GM19463 (cell line): ENCODE measurements around the gene RNF207.

Source experiments
- ATAC-seq: cut with Tn5 transposase; IDR thresholded peaks from one replicate; pipeline ENCODE4 v1.9.1; 2021; ENCODE audit warnings: mild to moderate bottlenecking, moderate library complexity; ENCODE audit not compliant: unreplicated experiment

RNF207 gene

DNA sequence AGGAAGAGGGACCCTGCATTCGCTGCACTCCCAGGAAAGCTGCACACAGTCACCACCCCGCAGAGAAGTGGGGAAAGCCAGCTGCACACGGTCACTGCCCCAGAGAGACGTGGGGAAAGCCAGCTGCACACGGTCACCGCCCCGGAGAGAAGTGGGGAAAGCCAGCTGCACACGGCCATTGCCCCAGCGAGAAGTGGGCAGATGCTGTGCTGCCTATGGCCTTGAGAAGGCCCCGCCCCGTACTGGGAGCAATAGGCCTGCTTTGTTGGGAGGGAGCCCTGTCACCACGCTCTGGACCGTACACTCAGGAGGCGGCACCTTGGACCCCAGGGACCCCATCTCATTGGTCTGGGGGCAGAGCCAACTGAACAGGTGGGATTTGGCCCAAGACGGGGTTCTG, 59.2 kb downstream of the RNF207 start:
- ATAC-seq = no peak

DNA sequence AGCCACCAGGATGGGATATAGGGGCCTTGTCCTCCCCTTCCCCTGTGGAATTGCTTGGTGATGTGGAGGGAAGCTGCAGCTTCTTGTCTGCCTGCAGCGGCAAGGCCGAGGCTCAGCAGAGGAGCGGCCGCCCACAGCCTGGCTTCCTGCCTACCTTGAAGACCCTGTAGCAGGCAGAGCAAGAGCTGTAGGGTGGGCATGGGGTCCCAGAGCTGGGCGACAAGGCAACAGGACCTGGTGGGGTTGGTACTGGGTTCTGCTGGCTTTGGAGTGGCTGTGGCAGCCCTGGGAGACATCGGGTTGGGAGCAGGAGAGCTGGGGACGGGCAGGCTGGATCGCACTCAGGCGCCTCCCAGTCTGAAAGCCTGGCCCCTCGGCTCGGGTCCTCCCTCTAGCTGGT, 60.7 kb downstream of the RNF207 start:
- no peak for ATAC-seq

DNA sequence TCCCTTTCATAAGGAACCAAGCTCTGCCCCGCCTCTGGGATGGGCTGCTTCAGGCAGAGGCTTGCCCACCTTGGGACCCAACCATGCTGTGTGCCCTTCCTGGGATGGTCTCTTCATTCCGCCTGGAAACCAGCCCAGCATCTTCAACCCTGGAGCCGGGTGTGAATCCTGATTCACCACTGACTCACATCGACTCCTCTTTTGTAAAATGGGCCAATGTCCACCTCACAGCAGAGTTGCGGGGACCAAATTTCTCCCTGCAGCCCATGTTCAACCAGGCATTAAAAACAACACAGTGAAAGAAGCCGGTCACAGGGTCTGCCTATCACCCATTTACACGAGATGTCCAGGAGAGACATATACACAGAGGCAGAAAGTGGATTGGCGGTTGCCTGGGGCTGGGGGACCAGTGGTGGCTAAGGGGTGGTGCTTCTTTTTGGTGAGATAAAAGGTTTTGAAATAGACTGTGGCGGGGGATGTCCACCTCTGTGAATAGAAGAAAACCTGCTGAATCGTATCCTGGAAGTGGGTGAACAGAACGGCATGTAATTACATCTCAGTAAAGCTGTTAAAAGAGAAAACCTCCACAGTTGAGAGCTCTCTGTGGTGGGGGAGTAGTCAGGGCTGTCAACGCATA, 61.9 kb downstream of the RNF207 start:
- ATAC-seq = no peak

DNA sequence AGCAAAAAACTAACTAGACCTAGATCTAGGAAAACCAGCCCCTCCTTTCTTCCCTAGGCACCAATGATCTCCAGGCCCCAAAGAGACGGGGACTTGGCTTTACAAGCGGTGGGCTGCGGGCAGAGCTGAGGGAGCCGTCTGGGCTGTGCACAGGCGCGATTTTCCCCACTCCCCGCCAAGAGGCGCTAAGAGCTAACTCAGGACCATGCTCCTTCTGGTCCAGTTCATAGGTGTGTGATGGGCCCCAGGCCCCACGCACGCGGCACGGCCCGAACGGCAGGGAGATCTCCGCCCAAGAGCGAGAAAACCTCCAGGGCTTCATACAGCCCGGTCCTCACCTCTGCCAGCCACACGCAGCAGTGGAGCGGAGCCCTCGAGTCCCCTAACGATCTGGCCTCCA, 62.5 kb downstream of the RNF207 start:
- no peak for ATAC-seq

DNA sequence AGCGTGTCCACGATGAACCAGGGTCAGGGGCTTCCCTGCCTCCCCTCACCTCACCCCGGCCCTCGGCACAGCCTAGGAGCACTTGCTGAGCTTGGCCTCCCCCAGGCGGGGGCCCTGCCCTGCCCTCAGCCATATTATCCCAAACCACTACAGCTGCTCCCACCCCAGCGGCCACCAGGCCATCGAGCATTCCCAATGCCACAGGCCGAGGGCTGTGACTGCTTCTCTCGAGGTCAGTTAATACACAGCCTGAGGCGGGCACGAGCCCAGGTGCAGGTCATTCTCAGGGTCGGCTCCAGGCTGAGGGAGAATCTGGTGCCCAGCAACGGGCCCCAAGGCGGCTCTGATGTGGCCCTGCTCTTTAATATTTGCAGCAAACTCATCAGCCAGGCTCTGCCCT, 63.4 kb downstream of the RNF207 start:
- no peak for ATAC-seq

DNA sequence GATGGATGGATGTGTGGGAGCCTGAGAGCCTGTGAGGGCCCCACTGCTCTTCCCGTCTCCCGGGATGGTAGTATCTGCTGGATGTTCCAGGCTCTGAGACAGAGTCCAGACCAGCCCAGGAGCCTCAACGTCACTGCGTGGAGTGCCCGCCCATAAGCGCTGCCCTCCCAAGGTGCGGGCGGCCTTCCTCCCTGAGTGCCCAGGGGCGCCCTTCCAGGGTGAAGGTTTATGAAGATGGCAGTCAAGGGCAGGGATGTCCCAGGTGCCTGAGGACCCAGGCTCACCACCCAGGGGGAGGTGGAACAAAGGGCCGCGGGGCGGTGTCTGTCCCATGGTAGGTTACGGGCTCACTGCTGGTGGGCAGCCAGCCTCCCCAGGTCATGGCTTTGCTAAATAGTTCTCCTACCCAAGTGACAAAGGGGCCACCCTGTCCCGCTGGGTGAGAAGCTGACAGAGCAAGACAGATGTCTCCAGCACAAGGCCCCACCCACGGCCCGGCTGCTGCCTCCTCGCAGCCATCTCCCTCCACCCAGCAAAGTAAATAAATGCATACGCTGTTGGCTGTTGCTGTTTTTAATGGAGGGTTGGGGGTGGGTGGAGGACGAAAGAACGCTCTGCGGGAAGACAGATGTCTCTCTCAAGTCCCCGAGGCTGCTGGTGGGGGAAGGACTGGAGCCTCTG, 63.9 kb downstream of the RNF207 start:
- ATAC-seq = no peak

DNA sequence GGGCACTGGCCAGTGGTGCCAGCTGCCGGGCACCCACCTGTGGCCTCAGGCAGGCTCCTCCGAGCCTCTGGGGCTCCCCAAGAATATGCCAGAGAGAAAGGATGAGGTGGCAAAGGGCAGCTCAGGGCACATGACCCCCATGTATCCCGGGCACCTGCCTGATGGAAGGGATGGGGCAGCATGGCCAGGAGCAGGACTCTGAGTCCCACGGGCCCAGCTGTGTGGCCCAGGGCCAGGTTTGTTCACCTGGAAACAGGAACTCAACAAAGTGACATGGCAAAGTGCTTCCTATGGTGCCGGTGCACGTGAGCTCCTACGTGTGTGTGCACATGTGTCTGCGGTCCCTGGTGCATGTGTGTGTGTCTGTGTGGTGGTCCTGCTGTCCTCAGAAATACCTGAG, 64.5 kb downstream of the RNF207 start:
- no peak for ATAC-seq
